Type B pancreatic cell (in vitro differentiated cells): ENCODE measurements around the gene TAAR6. TPM values are rescaled to one million over a fixed set of nuclear protein-coding genes. Genes with fewer than 3 reads are reported as not detected.

ENCODE experiments used
- DNase-seq: peaks from one replicate; pipeline ENCODE4 v3.0.0; 2021; ENCODE audit warnings: mixed read lengths; ENCODE audit not compliant: unreplicated experiment; ENCODE audit errors: extremely low spot score
- H3K27ac Mint-ChIP-seq: 2 replicates; pipeline ENCODE4 v1.8.0; 2021; ENCODE audit warnings: mild to moderate bottlenecking, mixed read lengths
- H3K27me3 Mint-ChIP-seq: 2 replicates; pipeline ENCODE4 v1.8.0; 2021; ENCODE audit warnings: mixed read lengths
- H3K36me3 Mint-ChIP-seq: 2 replicates; pipeline ENCODE4 v1.8.0; 2021; ENCODE audit warnings: mixed read lengths
- H3K4me1 Mint-ChIP-seq: one replicate; pipeline ENCODE4 v1.8.0; 2021; ENCODE audit warnings: mixed read lengths; ENCODE audit not compliant: unreplicated experiment
- H3K4me3 Mint-ChIP-seq: 2 replicates; pipeline ENCODE4 v1.8.0; 2021; ENCODE audit warnings: mild to moderate bottlenecking, mixed read lengths
- H3K9me3 Mint-ChIP-seq: 2 replicates; pipeline ENCODE4 v1.8.0; 2021; ENCODE audit warnings: mixed read lengths
- CTCF ChIP-seq: fragments of 200-600 bp; sonication (generic); conservative IDR thresholded peaks from 2 replicates; pipeline ENCODE4 v1.5.0; 2021; ENCODE audit warnings: antibody characterized with exemption, mild to moderate bottlenecking
- total RNA-seq: library from RNA; stranded (reverse); gene quantifications from 2 replicates; pipeline ENCODE4 v1.2.1, GENCODE V29; 2021; ENCODE audit warnings: low replicate concordance

Gene TAAR6
- total RNA-seq, 1 donor from 2014 or later, result not detected

GRCh38 chr6:132568611-132569010 lies 1.5 kb upstream of the TAAR6 start:
- Mint-ChIP-seq H3K4me3 (no peak overlapping the region), H3K36me3 (no peaks in the 10 kb centered on the region), H3K9me3 (no peaks in the 10 kb centered on the region), H3K27ac (no peak overlapping the region), H3K4me1 (no peaks in the 10 kb centered on the region), H3K27me3 (peaks cover 3% of the 10 kb centered on the region)
- DNase-seq, result no peak
- TF ChIP-seq CTCF, result no peak

- Mint-ChIP-seq H3K9me3 (no peaks in the 10 kb centered on the region), H3K4me3 (no peak overlapping the region), H3K27me3 (peaks cover under 1% of the 10 kb centered on the region), H3K4me1 (no peaks in the 10 kb centered on the region), H3K27ac (no peak overlapping the region), H3K36me3 (no peaks in the 10 kb centered on the region)
- TF ChIP-seq CTCF, result no peak
- DNase-seq, result no peak
These were observed 952 bp upstream of the TAAR6 start for GRCh38 chr6:132569170-132569569.

GRCh38 chr6:132571774-132572173 lies 1.7 kb downstream of the TAAR6 start:
- no peak overlapping the region for H3K4me3 Mint-ChIP-seq
- H3K27me3 Mint-ChIP-seq, result no peaks in the 10 kb centered on the region
- no peak overlapping the region for H3K27ac Mint-ChIP-seq

GRCh38 chr6:132584698-132585097 lies 14.6 kb downstream of the TAAR6 start:
- Mint-ChIP-seq H3K4me3 (no peak overlapping the region), H3K27ac (no peak overlapping the region), H3K36me3 (no peaks in the 10 kb centered on the region), H3K9me3 (no peaks in the 10 kb centered on the region), H3K27me3 (peaks cover 3% of the 10 kb centered on the region), H3K4me1 (no peaks in the 10 kb centered on the region)
- no peak for TF ChIP-seq CTCF
- DNase-seq, result no peak

More at GRCh38 chr6:132571774-132572173, 1.7 kb downstream of the TAAR6 start:
- Mint-ChIP-seq H3K4me1 (no peaks in the 10 kb centered on the region), H3K9me3 (no peaks in the 10 kb centered on the region), H3K36me3 (no peaks in the 10 kb centered on the region)
- TF ChIP-seq CTCF, result no peak
- no peak for DNase-seq

- Mint-ChIP-seq H3K27me3 (peaks cover 3% of the 10 kb centered on the region), H3K4me1 (no peaks in the 10 kb centered on the region), H3K9me3 (no peaks in the 10 kb centered on the region), H3K4me3 (no peak overlapping the region), H3K27ac (no peak overlapping the region), H3K36me3 (no peaks in the 10 kb centered on the region)
- TF ChIP-seq CTCF, result no peak
- DNase-seq, result no peak
These were observed 17.3 kb downstream of the TAAR6 start for GRCh38 chr6:132587424-132587823.

GRCh38 chr6:132589454-132589853 lies 19.3 kb downstream of the TAAR6 start, which contains the start of gene TAAR5:
TAAR5 (minus strand) TSS chr6:132589741; CDS start chr6:132589686, 55 bp downstream.
- H3K27ac Mint-ChIP-seq, result no peak within 1 kb of the TSS
- TF ChIP-seq CTCF, result no peak
- no peak for DNase-seq
- no peaks in the 10 kb centered on the region for H3K4me1 Mint-ChIP-seq
- H3K4me3 Mint-ChIP-seq, result no peak within 1 kb of the TSS
- H3K9me3 Mint-ChIP-seq, result no peaks in the 10 kb centered on the region
- no peaks in the 10 kb centered on the region for H3K36me3 Mint-ChIP-seq
- H3K27me3 Mint-ChIP-seq, result no peaks in the 10 kb centered on the region
